Measurements from ENCODE around the gene DTNB.
"Not testable (repeated sequence)": the region's sequence is repeated elsewhere in the genome, so short reads cannot be mapped to it uniquely, and the experiment has no call there.

DTNB gene

DNA sequence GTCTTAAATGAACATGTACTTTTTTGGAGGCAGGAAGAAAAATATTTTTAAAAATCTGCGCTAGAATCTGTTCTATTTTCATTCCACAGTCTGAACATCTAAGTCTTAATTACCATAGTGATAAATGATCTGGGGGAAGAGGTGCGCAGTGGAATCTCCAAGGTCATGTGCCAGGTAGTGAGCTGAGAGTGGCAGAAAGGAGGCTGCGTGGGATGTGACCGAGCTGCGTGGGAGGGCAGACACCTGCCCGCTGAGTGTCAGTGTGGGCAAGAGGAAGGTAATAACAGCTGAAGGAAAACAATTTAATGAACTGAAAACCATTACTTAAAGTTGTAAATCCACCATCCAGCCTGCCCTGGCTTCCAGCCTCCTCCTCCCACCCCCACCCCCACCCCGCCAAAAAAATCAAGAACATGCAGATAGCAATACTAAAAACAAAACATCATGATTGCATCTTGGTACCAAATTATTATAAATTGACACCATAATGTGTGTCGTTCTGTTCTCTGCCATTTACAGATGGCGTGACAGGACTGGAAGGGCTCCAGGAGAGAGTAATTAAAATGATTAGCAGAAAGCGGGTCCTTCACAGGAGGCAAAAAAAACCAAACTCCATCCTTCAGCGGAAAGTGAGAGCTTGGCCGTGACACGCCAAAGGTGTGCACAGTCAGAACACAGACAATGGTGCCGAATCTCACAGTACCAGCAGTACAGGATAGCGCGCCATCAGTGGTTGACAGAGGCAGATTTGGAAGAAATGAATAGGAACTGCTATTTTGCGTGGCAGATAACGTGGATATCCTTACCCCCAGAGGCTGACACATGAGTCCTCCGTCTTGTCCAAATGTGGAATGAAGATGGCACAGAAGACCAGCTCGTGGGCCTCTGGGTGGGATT is 11.4 kb upstream of the DTNB start:
- Histone ChIP-seq H3K27me3 (no peaks in the 10 kb centered on the region), H3K4me3 (no peak overlapping the region), H3K4me1 (no peaks in the 10 kb centered on the region), H3K9me3 (no peaks in the 10 kb centered on the region), H4K20me1 (no peaks in the 10 kb centered on the region), H3K36me3 (no peaks in the 10 kb centered on the region), H3K27ac (no peak overlapping the region), H3K9ac (no peak overlapping the region), H3K4me2 (no peak overlapping the region)
- TF ChIP-seq Cebpa-rat (IDR thresholded peaks at IDR 0.05) = no peak

DNA sequence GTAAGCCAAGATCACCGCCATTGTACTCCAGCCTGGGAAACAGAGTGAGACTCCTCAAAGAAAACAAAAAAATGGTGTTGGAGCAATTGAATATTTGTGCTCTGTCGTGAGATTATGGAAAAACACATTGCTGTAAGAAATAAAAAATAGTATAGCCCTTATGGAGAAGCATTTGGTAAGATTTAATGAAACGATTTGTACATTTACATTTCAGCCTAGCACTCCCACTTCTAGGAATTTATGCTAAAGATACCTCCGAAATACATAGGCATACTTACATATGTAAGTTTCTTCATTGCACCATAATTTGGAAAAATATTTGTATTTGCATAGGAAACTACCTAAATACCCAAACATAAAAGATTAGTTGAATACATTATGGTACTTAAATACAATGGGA is 8.7 kb upstream of the DTNB start:
- H3K36me3 ChIP-seq = no peaks in the 10 kb centered on the region
- H3K4me2 ChIP-seq = no peak overlapping the region
- H4K20me1 ChIP-seq = no peaks in the 10 kb centered on the region
- no peak for TF ChIP-seq Cebpa-rat (IDR thresholded peaks at IDR 0.05)
- H3K4me3 ChIP-seq = no peak overlapping the region
- H3K27ac ChIP-seq = no peak overlapping the region
- H3K4me1 ChIP-seq = no peaks in the 10 kb centered on the region
- H3K9ac ChIP-seq = no peak overlapping the region
- H3K9me3 ChIP-seq = no peaks in the 10 kb centered on the region
- H3K27me3 ChIP-seq = no peaks in the 10 kb centered on the region

DNA sequence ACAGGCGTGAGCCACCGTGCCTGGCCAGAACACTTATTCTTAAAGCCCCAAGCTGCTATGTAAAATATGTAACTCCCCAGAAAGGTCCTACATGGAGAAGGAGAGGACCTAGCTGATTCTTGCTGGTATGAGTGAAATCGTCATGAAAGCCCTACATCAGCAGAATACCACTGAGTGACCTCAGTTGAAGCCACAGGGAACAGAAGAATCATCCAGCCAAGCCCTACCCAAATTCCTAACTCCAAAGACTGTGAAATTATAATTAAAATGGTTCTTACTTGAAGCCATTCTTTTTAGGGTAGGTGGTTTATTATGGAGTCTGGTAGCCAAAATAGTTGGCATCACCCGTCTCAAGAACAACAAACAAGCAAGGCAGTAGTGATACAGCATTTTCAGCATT is 4.5 kb upstream of the DTNB start:
- Histone ChIP-seq H3K4me3 (no peak overlapping the region), H3K9me3 (no peaks in the 10 kb centered on the region), H3K36me3 (no peaks in the 10 kb centered on the region), H3K27ac (no peak overlapping the region), H3K4me1 (peaks cover 8% of the 10 kb centered on the region), H4K20me1 (no peaks in the 10 kb centered on the region), H3K4me2 (no peak overlapping the region), H3K27me3 (no peaks in the 10 kb centered on the region), H3K9ac (no peak overlapping the region)
- TF ChIP-seq Cebpa-rat (IDR thresholded peaks at IDR 0.05) = no peak

DNA sequence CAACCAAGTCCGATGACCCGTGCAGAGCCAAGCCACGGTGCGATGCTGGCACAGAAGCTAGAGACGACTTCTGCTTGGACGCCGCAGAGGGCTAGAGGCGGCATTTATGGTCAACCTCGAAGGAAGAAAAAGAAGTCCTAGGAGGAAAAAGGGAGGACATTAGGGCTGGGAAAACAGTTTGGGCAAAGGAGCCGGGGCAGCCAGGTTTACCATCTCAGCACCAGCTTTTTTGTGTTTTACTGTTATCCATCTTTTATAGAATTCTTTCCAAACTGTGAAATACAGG is 643 bp upstream of the DTNB start:
- Histone ChIP-seq H3K27ac (peak overlapping the region; percentile 61), H3K36me3 (no peaks in the 10 kb centered on the region), H3K9ac (peak overlapping the region; percentile 80), H3K27me3 (no peaks in the 10 kb centered on the region), H3K9me3 (no peaks in the 10 kb centered on the region), H3K4me1 (peaks cover 22% of the 10 kb centered on the region), H4K20me1 (peaks cover 32% of the 10 kb centered on the region), H3K4me3 (peak overlapping the region; percentile 80), H3K4me2 (peak overlapping the region; percentile 94)
- no peak for TF ChIP-seq Cebpa-rat (IDR thresholded peaks at IDR 0.05)

DNA sequence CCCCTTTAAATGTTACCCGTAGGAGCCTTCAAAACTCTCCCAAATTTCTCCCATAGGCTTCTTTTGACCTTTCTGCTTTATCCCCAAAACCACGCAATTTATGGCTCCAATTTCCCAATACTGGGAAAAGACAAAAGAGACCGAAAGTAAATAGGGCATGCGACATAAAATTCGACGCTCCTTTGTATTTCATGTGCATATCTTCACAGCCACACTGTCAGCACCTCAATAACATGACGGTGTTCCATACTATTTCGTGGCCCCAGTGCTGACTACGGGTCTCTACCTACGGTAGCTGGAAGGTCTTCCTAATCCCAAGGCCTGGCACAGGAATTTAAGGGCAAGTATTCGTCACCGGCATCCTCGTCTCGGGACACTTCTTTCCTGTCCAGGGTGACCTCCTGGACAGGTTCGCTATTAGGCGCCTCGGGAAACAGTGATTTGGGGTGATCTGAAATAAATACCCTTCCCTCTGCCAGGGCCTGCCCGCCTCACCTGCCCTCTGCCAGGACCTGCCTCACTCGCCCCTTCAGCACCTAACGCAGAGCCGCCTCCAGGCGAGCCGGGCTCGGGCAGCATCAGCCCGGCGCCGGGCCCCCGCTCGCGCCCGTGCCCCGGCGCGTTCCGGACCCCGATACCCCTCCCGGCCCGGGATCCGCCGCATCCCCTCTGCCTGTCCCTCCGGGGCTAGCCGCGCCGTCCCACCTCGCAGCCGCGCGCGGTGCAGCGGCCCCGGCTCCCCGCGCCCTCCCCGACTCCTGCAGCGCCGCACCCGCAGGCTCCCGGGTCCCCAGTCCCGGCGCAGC is 680 bp downstream of the DTNB start:
- Histone ChIP-seq H3K4me3 (peak overlapping the region; percentile 80), H4K20me1 (peaks cover 32% of the 10 kb centered on the region), H3K4me2 (peak overlapping the region; percentile 98), H3K27me3 (no peaks in the 10 kb centered on the region), H3K27ac (peak overlapping the region; percentile 86), H3K9ac (peak overlapping the region; percentile 82), H3K36me3 (no peaks in the 10 kb centered on the region), H3K4me1 (peaks cover 22% of the 10 kb centered on the region), H3K9me3 (no peaks in the 10 kb centered on the region)
- TF ChIP-seq Cebpa-rat (IDR thresholded peaks at IDR 0.05) = no peak

DNA sequence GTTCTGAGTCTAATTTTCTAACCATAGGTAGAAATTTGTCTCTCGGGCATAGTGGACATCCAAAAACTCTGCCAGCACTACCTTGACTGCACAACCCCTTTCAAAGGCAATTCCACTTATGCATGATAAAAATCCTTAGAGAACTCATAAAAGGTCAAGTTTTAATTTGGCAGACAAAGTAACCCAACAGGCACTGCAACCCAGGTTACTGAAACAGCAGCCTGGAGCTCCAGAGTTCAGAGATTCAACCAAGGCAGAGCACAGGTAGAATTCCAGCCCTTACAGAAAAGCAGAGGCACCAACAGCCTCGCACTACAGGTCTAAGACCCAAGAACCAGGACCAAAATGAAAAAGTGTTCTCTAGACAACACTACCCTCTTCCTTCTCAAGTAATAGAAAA is 1.8 kb downstream of the DTNB start:
- H3K9me3 ChIP-seq = no peaks in the 10 kb centered on the region
- 0 out of 2 replicates have a peak overlapping the region, but pooled peaks have one; percentile 82 for H3K9ac ChIP-seq
- no peaks in the 10 kb centered on the region for H3K36me3 ChIP-seq
- peak overlapping the region; percentile 98 for H3K4me2 ChIP-seq
- H3K4me3 ChIP-seq = peak overlapping the region; percentile 80; the same call in 1 of the 2 replicates
- H3K27me3 ChIP-seq = no peaks in the 10 kb centered on the region
- peaks cover 22% of the 10 kb centered on the region for H3K4me1 ChIP-seq
- no peak overlapping the region for H3K27ac ChIP-seq
- peaks cover 34% of the 10 kb centered on the region for H4K20me1 ChIP-seq
- no peak for TF ChIP-seq Cebpa-rat (IDR thresholded peaks at IDR 0.05)

DNA sequence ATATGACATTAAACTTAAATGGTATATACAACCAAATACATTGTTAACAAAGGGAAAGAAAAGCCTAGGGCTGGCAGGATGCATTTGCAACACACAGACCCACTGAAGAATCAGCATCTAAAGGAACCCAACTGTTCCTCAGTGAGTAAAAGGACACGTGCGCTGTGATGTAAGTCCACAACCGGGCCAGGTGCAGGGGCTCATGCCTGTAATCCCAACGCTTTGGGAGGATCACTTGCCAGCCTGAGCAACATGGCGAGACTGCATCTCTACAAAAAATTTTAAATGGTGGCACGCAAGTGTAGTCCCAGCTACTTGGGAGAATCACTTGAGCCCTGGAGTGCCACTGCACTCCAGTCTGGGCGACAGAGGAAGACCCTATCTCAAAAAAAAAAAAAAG is 3.9 kb downstream of the DTNB start:
- Histone ChIP-seq H3K4me1 (peaks cover 21% of the 10 kb centered on the region), H3K27ac (no peak overlapping the region), H3K4me3 (no peak overlapping the region), H3K9ac (no peak overlapping the region), H4K20me1 (peaks cover 38% of the 10 kb centered on the region), H3K27me3 (no peaks in the 10 kb centered on the region), H3K9me3 (no peaks in the 10 kb centered on the region), H3K4me2 (no peak overlapping the region), H3K36me3 (no peaks in the 10 kb centered on the region)
- TF ChIP-seq Cebpa-rat (IDR thresholded peaks at IDR 0.05) = no peak

DNA sequence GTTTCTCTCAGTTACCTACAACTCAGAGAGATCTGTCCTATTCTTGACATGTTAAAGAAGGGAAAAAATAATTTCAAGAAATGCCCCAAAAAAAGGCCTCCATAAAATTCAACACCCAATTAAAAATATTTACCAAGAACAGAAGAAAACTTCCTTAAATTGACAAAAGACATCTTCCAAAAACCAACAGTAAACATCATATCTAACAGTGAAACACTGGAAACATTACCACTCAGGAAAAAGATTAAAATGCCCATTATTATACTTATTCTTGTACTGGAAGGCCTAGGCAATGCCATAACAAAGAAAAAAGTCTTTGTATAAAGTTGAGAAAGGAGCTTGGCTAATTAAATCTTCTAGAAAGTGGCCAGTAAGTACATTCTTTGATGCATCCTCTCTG is 7.2 kb downstream of the DTNB start:
- H3K27me3 ChIP-seq = no peaks in the 10 kb centered on the region
- H3K9ac ChIP-seq = no peak overlapping the region
- H3K4me3 ChIP-seq = no peak overlapping the region
- no peaks in the 10 kb centered on the region for H3K9me3 ChIP-seq
- H3K36me3 ChIP-seq = no peaks in the 10 kb centered on the region
- peaks cover 23% of the 10 kb centered on the region for H4K20me1 ChIP-seq
- no peak for TF ChIP-seq Cebpa-rat (IDR thresholded peaks at IDR 0.05)
- no peak overlapping the region for H3K4me2 ChIP-seq
- H3K4me1 ChIP-seq = no peaks in the 10 kb centered on the region
- H3K27ac ChIP-seq = no peak overlapping the region

DNA sequence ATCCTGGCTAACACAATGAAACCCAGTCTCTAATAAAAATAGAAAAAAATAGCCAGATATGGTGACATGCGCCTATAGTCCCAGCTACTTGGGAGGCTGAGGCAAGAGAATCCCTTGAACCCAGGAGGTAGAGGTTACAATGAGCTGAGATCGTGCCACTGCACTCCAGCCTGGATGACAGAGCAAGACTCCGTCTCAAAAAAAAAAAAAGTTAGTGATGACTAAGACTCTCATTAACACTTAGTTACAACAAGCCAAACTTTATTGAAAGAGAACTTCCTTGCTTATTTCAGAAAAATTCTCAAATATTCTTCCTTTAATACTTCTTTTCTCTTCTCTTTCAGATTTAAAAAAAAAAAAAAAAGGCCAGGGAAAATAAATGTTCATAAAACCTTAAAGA is 7.9 kb downstream of the DTNB start:
- H3K36me3 ChIP-seq, H3K27me3 ChIP-seq, H3K4me3 ChIP-seq, H3K9me3 ChIP-seq, H3K9ac ChIP-seq, H3K27ac ChIP-seq, H3K4me2 ChIP-seq, H3K4me1 ChIP-seq: not testable (repeated sequence)
- peaks cover 16% of the 10 kb centered on the region for H4K20me1 ChIP-seq

DNA sequence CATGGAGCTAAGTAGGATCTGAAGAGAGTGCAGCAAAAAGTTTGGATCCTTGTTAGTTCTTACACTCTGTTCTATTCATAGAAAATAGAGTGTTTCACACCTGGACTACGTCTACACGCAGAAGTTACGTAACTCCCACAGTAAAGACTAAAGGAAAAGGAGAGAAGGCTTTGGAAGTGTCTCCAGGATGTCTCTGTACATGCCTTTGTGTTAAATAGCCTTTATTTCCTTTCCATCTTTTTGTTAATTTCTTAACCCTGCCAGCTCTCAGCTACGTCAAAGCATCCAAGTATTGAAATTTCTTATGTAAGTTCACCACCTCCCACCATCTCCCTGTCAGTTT is 8.4 kb downstream of the DTNB start:
- Histone ChIP-seq H3K4me2 (no peak overlapping the region), H3K27ac (no peak overlapping the region), H3K36me3 (no peaks in the 10 kb centered on the region), H3K9ac (no peak overlapping the region), H4K20me1 (peaks cover 14% of the 10 kb centered on the region; the same call in 1 of the 2 replicates), H3K9me3 (no peaks in the 10 kb centered on the region), H3K4me1 (no peaks in the 10 kb centered on the region), H3K27me3 (no peaks in the 10 kb centered on the region), H3K4me3 (no peak overlapping the region)
- no peak for TF ChIP-seq Cebpa-rat (IDR thresholded peaks at IDR 0.05)

Data from BLaER1 (cell line).